HPDE6-E6E7 (cell line): ENCODE data around the gene FBN3.

Experiments
- DNase-seq: peaks from one replicate; pipeline ENCODE4 v3.0.0; 2011; ENCODE audit warnings: missing footprints; ENCODE audit errors: extremely low spot score

FBN3 gene

DNA sequence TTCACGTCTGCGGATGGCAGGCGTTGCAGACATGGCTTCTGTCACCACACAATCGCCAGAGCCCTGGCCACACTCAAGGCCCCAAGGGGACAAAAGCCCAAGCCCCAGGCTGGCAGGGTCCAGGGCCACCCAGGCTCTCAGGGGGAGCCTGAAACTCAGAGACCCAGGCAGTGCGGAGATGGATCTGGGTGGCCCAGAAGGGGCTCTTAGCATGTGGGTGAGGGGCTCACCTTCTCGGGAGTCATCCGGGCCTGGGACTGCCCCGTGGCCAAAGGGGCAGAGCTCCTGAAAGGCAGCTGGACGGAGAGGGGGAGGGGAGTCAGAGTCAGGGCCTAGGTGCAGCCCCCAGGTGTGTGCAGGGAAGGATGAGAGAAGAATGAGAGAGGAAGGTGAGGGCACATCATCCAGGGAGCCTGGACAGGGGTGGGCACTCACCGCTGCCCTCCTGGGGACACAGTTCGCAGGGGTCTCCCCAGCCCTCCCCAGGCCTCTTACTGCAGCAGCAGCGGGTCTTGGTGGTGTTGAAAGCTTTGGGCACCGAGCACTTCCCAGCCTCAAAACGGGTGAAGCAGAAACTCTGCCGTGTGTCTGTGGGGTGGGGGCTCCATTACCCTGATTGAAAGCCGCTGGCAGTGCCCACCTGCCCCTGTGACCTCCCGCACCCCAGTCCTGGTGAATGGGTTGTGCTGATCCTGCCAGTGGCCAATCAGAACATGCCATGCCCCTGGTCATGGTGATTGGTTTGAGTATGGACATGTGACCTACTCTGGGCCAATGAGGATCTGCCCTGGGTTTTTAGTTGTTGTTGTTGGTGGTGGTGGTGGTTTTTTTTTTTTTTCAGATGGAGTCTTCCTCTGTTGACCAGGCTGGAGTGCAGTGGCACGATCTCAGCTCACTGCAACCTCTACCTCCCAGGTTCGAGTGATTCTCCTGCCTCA lies 59.5 kb downstream of the FBN3 start:
- DNase-seq: no peak

- no peak for DNase-seq
Measured at GRCh38 chr19:8088752-8089663, 60.4 kb downstream of the FBN3 start.

GRCh38 chr19:8087876-8088275 lies 61.5 kb downstream of the FBN3 start:
- no peak for DNase-seq

DNA sequence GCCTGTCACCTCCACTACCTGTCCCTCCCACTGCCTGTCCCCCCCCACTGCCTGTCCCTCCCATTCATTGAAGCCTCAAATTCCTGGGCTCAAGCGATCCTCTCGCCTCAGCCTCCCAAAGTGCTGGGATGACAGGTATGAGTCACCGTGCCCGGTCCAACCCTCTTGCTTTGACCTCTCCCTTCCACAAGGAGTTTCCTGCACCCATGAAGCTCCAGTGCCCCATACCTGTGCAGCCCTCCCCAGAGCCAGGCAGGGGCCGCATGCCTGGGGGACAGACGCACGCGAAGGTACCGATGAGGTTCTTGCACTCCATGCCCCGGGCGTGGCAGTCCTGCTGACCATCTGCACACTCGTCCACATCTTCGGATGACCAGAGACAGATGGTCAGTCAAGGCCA lies 62.5 kb downstream of the FBN3 start:
- DNase-seq: no peak

DNA sequence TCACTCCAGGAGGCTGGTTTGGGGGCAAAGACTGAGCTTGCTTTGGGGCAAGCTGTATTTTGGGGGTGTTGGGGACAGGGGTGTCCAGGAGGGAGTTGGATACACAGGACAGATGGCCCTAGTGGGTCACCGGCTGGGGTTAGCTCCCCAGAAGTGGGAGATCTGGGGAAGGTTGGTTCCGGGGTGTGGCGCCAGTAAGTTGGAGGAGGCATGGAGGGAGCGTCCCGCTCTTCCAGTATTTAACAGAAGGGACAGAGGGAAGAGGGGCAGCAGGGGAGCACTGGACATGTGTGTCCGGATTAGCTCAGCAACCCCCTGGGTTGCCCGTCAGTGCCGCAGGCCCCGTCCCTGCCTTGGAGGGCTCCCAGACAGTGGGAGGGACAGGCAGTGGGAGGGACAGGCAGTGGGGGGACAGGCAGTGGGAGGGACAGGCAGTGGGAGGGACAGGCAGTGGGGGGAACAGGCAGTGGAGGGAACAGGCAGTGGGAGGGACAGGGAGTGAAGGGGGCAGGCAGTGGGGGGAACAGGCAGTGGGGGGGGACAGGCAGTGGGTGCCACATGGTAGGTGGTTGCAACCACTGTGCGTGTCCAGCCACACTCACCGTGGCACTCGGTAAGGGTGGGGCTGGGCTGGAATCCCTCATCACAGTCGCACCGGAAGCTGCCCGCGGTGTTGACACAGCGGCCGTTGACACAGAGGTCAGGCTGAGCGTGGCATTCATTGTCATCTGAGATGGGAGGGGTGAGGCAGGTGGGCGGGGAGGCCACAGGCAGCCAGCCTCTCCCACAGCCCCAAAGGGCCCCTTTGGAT lies 63.6 kb downstream of the FBN3 start:
- no peak for DNase-seq

- no peak for DNase-seq
Measured at GRCh38 chr19:8084152-8084551, 65.2 kb downstream of the FBN3 start.

DNA sequence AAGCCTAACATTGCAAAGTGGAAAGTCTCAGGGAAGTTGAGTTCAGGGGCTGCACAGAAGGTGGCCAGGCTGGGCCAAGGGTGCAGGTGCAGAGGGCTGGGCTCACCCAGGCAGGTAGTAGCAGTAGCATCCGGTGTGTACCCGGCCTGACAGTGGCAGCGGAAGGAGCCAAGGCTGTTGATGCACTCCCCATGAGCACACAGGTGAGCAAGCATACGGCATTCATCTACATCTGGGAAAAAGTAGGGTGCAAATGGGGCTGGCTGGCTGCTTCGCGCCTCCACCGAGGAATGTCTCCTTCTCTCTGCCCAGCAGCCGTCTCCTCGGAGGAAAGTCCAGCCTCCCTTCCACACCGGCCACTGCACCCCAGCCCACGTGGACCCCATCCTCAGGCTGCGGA lies 66.3 kb downstream of the FBN3 start:
- DNase-seq: no peak

DNA sequence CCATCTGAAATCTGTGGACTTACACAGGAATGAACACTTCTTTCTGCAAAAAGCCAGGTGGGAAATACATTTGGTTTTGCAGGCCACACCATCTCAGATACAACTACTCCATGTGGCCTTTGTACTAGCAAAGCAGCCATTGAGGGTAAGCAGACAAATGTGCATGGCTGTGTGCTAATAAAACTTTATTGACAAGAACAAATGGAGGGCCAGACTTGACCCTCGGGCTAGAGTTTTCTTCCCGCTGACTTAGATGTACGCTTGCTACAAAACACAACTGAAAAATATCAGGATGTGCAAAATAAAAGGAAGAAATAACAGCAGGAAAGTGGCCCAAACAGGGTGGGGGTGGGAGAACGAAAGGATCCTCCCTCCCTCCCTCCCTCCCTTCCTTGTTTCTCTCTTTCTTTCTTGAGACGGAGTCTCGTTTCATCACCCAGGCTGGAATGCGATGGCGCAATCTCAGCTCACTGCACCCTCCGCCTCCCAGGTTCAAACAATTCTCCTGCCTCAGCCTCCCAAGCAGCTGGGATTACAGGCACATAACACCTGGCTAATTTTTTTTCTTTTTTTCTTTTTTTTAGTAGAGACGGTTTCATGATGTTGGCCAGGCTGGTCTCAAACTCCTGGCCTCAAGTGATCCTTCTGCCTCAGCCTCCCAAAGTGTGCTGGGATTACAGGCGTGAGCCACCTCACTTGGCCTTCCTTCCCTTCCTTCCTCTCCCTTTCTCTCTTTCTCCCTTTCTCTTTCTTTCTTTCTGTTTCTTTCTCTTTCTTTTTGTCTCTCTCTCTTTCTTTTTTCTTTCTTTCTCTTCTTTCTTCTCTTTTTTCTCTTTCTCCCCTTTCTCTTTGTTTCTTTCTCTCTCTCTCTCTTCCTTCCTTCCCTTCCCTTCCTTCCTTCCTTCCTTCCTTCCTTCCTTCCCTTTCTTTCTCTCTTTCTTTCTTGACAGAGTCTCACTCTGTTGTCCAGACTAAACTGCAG lies 67.5 kb downstream of the FBN3 start:
- no peak for DNase-seq

DNA sequence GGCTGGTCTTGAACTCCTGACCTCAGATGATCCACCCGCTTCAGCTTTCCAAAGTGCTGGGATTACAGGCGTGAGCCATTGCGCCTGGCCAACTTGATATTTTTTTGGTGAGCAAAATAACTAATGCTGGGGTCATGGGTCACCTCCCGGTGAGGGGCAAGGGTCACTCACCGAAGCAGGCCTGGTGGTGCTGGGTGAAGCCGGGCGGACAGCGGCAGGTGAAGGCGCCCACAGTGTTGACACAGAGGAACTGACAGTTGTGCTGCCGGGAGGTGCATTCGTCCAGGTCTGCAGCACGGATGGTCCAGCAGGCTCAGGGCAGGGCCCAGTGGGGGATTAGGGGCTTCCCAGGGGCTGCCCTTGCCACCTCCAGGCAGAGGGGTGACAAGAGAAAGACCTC lies 68.6 kb downstream of the FBN3 start:
- DNase-seq: no peak

- no peak for DNase-seq
Measured at GRCh38 chr19:8079988-8080387, 69.4 kb downstream of the FBN3 start.

DNA sequence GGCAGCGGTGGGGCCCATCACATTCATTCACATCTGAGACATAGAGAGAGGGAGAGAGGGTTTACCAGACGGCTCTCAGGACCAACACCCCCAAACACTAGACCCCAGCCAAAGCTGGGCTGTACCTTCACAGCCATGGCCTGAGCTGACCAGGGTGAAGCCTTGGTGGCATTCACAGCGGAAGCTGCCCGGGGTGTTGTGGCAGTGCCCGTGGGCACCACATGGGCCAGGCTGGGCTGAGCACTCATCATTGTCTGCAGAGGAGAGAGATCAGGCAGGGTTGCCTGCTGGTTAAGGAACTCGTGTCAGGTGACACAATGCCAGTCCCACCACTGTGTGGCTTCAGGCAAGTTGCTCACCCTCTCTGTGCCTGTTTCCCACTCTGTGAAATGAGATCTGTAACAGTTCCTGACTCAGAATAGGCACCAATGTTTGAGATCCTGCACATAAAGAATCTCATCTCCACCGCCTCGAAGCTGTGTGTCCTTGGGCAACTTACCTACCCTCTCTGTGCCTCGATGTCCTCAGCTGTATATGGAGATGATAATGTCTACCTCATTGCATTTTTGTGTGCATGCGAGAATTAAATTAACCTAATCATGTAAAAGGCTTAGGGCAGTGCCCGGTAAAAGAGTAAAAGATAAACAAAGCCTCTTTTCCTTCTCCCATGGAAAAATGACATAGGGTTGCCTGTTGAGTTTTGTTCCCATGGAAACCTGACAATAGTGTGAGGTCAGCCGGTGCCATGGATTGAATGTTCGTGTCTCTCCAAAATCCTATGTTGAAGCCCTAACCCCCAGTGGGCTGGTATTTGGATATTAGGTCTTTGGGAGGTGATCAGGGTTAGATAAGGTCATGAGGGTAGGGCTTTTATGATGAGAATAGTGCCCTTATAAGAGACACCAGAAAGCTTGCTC lies 74.0 kb downstream of the FBN3 start:
- no peak for DNase-seq

GRCh38 chr19:8074501-8074900 lies 74.9 kb downstream of the FBN3 start:
- DNase-seq: no peak

GRCh38 chr19:8071912-8072311 lies 77.5 kb downstream of the FBN3 start:
- no peak for DNase-seq

GRCh38 chr19:8069096-8069973 lies 80.1 kb downstream of the FBN3 start:
- DNase-seq: no peak

DNA sequence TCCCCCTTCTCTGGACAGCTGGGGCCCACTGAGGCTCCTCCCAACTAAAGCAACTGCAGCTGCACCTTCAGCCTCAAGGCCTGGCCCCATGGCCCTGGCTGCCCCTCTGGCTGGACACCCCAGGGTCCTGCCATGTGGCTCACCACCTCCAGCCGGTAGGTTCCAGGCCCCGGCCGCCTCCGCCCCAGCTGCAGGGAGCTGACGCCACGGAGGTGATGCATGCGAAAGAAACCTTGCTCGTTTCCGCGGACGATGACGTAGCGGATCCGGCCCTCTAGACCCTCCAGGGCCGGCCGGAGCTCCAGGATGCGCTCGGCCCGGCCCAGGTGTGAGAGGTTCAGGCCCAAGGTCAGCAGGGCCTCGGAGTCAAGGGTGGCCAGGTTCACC lies 83.5 kb downstream of the FBN3 start:
- no peak for DNase-seq

- DNase-seq: no peak
Measured at GRCh38 chr19:8064911-8065874, 84.2 kb downstream of the FBN3 start.

DNA sequence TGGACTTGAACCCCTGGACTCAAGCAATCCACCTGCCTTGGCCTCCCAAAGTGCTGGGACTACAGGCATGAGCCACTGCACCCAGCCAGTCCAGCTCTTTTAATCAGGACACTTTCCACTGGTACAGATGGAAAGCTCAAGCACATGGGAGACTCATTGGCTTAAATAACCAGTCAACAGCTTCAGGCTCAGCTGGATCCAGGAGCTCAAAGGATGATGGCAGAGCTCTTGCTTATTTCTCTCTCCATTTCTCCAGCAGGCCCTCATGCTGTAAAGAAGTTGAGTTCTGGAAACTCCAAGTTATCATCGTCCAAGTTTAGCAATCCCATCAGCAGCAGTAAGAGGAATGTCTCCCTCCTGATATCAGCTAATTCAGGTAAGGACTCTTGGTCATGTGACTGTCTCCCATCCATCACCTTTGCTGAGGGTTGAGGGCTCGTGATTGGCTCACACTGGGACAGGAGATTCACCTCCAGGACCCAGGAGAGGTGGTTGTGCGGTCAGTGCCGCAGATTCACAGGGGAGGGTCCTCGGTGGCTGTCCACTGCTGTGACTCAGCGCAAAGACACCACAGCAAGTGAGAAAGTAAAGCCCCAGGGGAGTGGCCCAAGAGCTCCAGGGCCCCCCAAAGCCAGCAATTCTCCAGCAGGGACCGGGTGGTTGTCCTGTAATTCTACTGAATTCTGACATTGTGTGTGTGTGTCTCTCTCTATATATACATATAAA lies 91.7 kb downstream of the FBN3 start:
- DNase-seq: no peak
